OCI-LY1 (cell line): Measurements from ENCODE around the gene NAP1L5.

Experiments
- H2AFZ ChIP-seq: fragments of 200-600 bp; sonication (generic), shearing (Covaris generic); 2 replicates; pipeline ENCODE4 v1.6.0; 2014; ENCODE audit warnings: antibody characterized with exemption, mild to moderate bottlenecking, low read length
- H3F3A ChIP-seq: fragments of 200-600 bp; sonication (generic), shearing (Covaris generic); 2 replicates; pipeline ENCODE4 v1.6.0; 2014; ENCODE audit warnings: mild to moderate bottlenecking, antibody characterized with exemption, low read length, moderate library complexity; ENCODE audit not compliant: insufficient read depth
- H3K27ac ChIP-seq: fragments of 200-600 bp; sonication (generic); 2 replicates; pipeline ENCODE4 v1.5.1; 2014; ENCODE audit warnings: low read length, mixed run types, mild to moderate bottlenecking, low read depth; ENCODE audit not compliant: poor library complexity, severe bottlenecking
- H3K27me3 ChIP-seq: fragments of 200-600 bp; sonication (generic); 2 replicates; pipeline ENCODE4 v1.6.0; 2014; ENCODE audit warnings: antibody characterized with exemption, mild to moderate bottlenecking, low read length, moderate library complexity; ENCODE audit not compliant: insufficient read depth
- H3K36me3 ChIP-seq: fragments of 200-600 bp; sonication (generic); 2 replicates; pipeline ENCODE4 v1.6.1; 2014; ENCODE audit warnings: mild to moderate bottlenecking, antibody characterized with exemption, low read length, moderate library complexity, mixed read lengths; ENCODE audit not compliant: insufficient read depth
- H3K4me1 ChIP-seq: fragments of 200-600 bp; sonication (generic); 2 replicates; pipeline ENCODE4 v1.5.1; 2014; ENCODE audit warnings: mild to moderate bottlenecking, low read length, moderate library complexity; ENCODE audit not compliant: insufficient read depth, severe bottlenecking
- H3K4me2 ChIP-seq: fragments of 200-600 bp; sonication (generic), shearing (Covaris generic); 2 replicates; pipeline ENCODE4 v1.6.1; 2014; ENCODE audit warnings: low read length
- H3K4me3 ChIP-seq: fragments of 200-600 bp; sonication (generic); 2 replicates; pipeline ENCODE4 v1.5.1; 2014; ENCODE audit warnings: low read length, low read depth, mild to moderate bottlenecking, mixed read lengths; ENCODE audit not compliant: poor library complexity, severe bottlenecking
- H3K79me2 ChIP-seq: fragments of 200-600 bp; shearing (Covaris generic); 2 replicates; pipeline ENCODE4 v1.6.1; 2016; ENCODE audit warnings: mixed run types, low read length, mixed read lengths; ENCODE audit not compliant: insufficient read depth
- H3K9ac ChIP-seq: fragments of 200-600 bp; sonication (generic), shearing (Covaris generic); 2 replicates; pipeline ENCODE4 v1.6.1; 2014; ENCODE audit warnings: mild to moderate bottlenecking, low read length, mixed read lengths
- H3K9me2 ChIP-seq: fragments of 200-600 bp; sonication (generic), shearing (Covaris generic); 2 replicates; pipeline ENCODE4 v1.6.1; 2014; ENCODE audit warnings: low read depth, mild to moderate bottlenecking, low read length, mixed read lengths
- H3K9me3 ChIP-seq: fragments of 200-600 bp; shearing (Covaris generic); 2 replicates; pipeline ENCODE4 v1.6.1; 2014; ENCODE audit warnings: low read length, mixed read lengths
- H4K20me1 ChIP-seq: fragments of 200-600 bp; sonication (generic), shearing (Covaris generic); 2 replicates; pipeline ENCODE4 v1.6.0; 2016; ENCODE audit warnings: mild to moderate bottlenecking, low read length; ENCODE audit not compliant: insufficient read depth
- CTCF ChIP-seq: fragments of 200-600 bp; sonication (generic), shearing (Covaris generic); IDR thresholded peaks from 2 replicates; pipeline ENCODE4 v1.5.1; 2017; ENCODE audit warnings: mild to moderate bottlenecking, antibody characterized with exemption, low read length, moderate library complexity, mixed read lengths
- EZH2 ChIP-seq: fragments of 200-600 bp; sonication (generic), shearing (Covaris generic); IDR thresholded peaks from 2 replicates; pipeline ENCODE4 v1.8.0; 2017; ENCODE audit warnings: borderline replicate concordance, mixed run types, mild to moderate bottlenecking, antibody characterized with exemption, low read length, moderate library complexity, mixed read lengths

Gene NAP1L5

GRCh38 chr4:88645994-88646393, 51.6 kb downstream of the NAP1L5 start:
- Histone ChIP-seq H3K4me3 (no peak overlapping the region), H3K9me3 (no peaks in the 10 kb centered on the region), H2AFZ (no peak overlapping the region), H3K79me2 (no peaks in the 10 kb centered on the region), H3K4me2 (no peak overlapping the region), H3K27ac (no peak overlapping the region), H3K27me3 (no peaks in the 10 kb centered on the region), H3F3A (no peaks in the 10 kb centered on the region), H3K36me3 (no peaks in the 10 kb centered on the region), H3K9ac (no peak overlapping the region), H4K20me1 (no peaks in the 10 kb centered on the region), H3K4me1 (no peaks in the 10 kb centered on the region), H3K9me2 (no peaks in the 10 kb centered on the region)
- TF ChIP-seq EZH2 (no peak), CTCF (no peak)
